GM12892 (cell line): ENCODE results near the gene RPL5.

ENCODE experiments used
- POLR2A ChIP-seq: IDR thresholded peaks from 2 replicates; pipeline ENCODE4 v1.6.1; 2011; ENCODE audit warnings: low read depth, low read length, control low read depth
- POLR2AphosphoS5 ChIP-seq: IDR thresholded peaks from 2 replicates; pipeline ENCODE4 v1.6.1; 2011; ENCODE audit warnings: low read depth, low read length, control low read depth

DNA sequence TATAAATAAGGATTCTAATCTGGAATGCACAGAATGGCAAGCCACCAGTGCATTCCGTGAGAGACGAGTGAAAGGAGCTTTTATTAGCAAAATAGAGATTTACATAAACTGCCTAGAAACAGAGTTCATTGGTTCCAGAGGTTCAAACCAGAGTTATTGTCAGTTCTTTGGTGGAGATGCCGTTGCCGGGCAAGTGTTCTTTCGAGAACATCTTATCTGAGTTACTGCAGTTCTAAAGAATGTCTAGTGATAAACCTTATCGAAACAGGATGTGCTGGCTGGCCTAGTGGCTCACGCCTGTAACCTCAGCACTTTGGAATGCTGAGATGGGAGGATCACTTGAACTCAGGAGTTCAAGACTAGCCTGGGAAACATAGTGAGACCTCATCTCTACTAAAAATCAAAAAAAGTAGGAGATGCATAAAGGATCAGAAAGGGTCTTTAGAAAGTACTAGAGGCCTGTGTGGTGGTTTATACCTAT lies 27.1 kb upstream of the RPL5 start:
- TF ChIP-seq POLR2AphosphoS5: no peak
- no peak for TF ChIP-seq POLR2A
